NCI-H146 treated with DMSO at 0.1 percent for 48 hours (cell line): ENCODE results near the gene BRD1.
"Not testable (repeated sequence)": the region's sequence is repeated elsewhere in the genome, so short reads cannot be mapped to it uniquely, and the experiment has no call there.

Experiments
- DNase-seq: peaks from one replicate; lab custom pipeline; 2025; ENCODE audit not compliant: unreplicated experiment; lab: John Stamatoyannopoulos, UW

Gene BRD1

GRCh38 chr22:49770547-49771265, 57.0 kb downstream of the BRD1 start:
- DNase-seq = no peak

GRCh38 chr22:49769691-49770546, 57.8 kb downstream of the BRD1 start:
- DNase-seq = no peak

GRCh38 chr22:49768951-49769690, 58.6 kb downstream of the BRD1 start:
- DNase-seq = no peak

DNA sequence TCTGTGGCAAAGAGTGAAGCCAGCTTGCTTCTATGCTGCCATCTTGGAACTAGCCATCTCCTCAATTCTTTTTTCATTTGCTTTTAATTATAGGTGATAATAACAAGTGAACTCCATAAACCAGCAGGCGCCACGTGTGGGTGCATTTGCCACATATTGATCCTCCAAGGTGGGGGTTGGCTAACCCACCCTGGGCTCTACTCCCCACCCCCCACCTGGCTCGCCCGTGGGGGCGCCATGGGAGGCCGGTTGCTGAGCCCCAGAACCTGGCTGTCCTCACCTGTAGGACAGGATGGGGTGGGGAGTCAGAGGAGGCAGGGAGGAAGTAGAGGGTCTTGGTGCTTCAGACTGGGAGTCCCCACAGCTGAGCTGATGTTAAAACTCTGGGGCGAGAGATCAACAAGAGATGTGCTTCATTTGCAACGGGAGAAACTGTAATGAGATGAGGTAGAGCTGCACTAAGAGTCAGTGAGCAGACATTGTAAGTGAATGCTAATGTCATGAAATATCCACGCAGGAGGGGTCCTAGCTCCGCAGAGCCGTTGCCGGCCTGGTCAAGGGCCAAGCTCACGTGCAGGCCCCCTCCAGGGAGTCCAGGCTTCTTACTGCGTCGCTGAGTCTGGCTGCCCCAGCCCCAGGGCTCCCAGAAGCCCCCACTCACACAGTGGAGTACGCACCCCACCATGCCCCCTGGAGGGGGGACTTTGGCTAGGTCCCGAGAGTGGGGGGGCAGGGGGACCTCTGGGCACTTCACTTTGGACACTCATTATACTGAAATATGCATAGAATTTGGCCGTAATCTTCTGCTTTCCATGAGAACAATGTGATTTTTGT, 59.4 kb downstream of the BRD1 start:
- DNase-seq = no peak

DNA sequence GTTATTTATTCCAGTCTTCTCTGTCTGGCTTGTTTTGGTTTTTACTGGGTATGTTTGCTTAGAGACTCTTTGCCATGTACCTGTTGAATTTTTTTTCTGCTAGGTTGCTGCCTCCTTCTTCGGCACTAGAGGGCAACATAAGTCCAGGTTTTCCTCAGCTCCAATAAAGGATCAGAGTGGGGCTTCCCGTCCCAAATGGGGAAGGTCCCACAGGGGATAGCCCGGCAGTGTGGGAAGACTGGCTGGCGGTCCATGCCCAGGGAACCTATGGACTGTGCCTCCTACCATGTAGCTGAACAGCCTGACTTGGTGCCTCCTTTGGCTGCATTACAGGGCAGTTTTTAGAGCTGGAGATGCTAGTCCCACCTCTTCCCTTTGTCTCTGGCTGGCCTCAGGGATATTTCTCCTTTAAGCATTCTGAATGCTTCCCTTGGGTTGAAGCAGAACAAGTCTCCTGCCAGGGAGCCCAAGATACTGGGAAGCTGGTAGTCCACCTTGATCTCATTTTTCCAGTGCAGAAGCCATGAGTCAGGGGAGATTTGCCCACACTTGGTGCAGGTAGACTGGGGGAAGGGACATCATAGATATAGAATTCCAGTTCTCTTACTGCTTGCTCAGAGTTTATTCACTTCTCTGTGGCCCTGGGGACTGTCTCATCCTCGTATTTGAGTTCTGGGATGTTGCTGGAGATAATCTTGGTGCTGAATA, 60.2 kb downstream of the BRD1 start:
- no peak for DNase-seq

- DNase-seq = no peak
Observed at GRCh38 chr22:49765951-49766350, 61.7 kb downstream of the BRD1 start.

- DNase-seq = no peak
Observed at GRCh38 chr22:49765091-49765771, 62.4 kb downstream of the BRD1 start.

DNA sequence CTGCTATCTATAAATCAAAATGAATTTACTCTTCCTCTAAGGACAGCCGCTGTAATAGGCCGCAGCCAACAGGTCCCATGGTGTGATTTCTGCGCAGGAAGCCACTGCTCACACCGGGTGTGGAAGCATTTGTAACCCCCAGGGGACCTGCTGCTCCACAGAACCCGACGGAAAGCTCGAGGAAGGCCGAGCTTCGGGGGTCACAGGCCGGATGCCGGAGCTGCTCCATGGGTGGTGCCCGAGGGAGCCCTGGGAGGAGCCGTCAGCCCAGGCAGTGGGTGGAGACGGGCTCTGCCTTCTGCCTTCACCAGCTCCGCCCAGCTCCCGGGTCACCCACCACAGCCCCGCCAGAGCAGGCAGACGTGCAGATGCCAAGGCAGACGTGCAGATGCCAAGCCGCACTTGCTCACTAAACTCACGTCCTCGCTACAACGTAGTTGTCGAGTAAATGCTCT, 63.5 kb downstream of the BRD1 start:
- no peak for DNase-seq

DNA sequence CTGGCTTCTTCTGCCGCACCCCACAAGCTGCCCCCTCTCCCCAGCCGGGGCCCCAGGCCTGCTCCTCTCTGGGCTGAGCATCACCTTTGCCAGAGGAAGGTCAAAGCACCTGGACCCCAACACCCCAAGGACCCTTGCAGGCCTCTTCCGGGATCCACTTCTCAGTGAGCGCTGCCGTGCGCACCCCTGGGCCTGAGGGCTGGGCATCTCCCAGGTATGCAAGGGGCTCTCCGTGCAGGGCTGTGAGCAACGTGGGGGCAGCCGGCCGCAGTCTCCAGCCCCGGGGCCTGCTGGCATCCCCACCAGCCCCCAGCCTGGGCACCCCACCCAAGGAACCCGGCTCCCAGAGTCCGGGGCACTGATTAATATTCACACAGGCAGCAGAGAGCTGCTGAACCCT, 64.0 kb downstream of the BRD1 start:
- DNase-seq = no peak

DNA sequence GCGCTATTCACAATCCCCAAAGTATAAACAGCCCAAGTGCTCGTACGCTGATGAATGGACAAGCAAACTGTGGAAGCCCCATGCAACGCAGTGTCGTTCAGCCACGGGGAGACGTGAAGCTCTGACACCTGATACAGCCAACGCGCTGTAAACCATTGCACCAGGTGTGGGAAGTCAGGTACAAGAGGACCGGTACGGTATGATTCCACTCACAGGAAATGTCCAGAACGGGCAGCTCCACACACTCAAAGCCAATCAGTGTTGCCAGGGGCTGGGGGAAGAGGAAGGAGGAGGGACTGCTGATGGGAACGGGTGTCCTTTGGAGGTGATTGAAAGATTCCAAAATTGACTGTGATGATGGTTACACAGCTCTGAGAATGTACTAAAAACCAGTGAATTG, 64.5 kb downstream of the BRD1 start:
- DNase-seq = no peak

DNA sequence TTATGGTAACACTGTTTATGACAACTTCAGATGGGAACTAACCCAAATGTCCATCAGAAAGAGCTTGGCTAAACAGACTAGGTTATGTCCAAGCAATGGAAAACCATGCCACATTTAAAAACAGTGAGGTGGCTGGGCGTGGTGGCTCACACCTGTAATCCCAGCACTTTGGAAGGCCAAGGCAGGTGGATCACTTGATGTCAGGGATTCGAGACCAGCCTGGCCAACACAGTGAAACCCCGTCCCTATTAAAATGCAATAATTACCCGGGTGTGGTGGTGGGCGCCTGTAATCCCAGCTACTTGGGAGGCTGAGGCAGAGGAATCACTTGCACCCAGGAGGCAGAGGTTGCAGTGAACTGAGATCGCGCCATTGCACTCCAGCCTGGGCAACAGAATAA, 65.1 kb downstream of the BRD1 start:
- not testable (repeated sequence) for DNase-seq

DNA sequence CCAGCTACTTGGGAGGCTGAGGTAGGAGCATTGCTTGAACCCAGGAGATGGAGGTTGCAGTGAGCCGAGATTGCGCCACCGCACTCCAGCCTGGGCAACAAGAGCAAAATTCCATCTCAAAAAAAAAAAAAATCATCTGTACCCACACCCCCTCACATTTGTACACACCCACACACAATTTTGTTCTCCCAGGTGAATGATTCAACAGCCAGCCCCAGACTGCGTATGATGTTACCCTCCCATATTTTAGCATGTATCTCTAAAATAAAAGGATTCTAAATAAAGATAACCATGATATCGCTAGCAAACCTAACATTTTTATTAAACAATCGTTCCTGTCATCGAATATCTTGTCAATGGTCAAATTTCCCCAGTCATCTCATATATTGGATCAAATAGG, 65.8 kb downstream of the BRD1 start:
- no peak for DNase-seq

GRCh38 chr22:49760630-49761571, 66.8 kb downstream of the BRD1 start:
- no peak for DNase-seq

DNA sequence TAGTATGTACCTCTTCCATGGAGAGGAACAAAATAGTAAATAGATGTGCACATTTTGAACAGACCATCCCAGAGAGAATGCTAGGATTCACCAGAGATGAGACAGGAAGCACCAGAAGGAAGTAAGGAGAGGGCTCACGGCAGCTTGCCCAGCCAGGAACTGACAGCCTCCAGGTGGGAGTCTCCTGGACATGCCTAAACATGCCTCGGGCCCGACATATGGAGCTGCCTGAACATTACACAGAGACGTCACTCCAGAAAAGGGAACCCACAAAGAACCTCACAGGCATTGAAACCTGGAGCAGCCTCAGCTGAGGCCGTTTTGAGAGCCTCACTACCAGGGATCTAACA, 67.4 kb downstream of the BRD1 start:
- DNase-seq = peak; percentile 11

DNA sequence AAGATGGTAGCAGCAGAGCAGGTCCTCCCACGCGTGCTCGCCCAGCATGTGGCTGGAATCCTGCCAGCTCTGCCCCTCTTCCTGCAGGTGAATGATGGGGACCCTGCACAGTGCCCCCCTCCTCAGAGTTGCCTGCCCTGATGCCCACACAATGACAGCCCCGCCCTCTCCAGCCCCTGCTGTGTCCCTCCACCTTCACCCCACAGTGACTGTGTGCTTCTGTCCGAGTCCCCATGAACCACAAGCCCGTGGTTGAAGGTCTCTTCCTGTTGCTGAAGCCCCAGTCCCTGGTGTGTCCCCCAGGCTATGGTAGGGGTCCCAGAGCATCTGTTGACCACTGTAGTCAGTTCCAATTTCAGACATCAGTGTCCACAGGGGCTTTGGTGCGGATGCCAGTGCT, 71.0 kb downstream of the BRD1 start:
- no peak for DNase-seq

DNA sequence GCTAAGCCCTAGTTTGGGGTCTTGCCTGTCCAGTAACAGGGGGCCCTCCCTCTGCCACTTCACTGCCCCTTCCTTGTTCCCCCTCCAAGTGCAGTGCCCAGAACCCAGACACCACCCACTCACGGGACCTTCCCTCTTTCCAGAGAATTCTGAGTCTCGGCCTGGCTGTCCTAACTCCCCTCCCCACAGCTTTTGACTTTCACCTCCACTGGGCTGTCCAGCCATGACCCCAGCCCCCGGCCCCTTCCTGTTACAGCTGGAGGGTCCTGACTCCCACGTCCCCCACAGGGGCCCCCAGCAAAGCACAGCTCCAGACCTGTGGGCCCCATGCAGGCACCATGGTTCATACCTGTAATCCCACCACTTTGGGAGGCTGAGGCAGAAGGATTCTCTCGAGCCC, 71.5 kb downstream of the BRD1 start:
- DNase-seq = no peak

GRCh38 chr22:49755631-49756001, 72.1 kb downstream of the BRD1 start:
- DNase-seq = no peak
